Myocyte (in vitro differentiated cells): ENCODE data around the gene PRDM15. TPM values are rescaled to one million over a fixed set of nuclear protein-coding genes. Genes with fewer than 3 reads are reported as not detected.
A peak's percentile ranks its signal among the peaks of the same experiment; 100 is the strongest.

Source experiments
- DNase-seq: peaks from one replicate; pipeline ENCODE4 v3.0.0-alpha.2; 2012; ENCODE audit warnings: low read depth
- total RNA-seq: library from RNA; depleted of rRNA; stranded (reverse); fragments of >200 nt; gene quantifications from 2 replicates; pipeline ENCODE4 v1.2.3, GENCODE V29; 2014

Gene PRDM15
- total RNA-seq, 1 donor from 2014 or later = 10.2 TPM

DNA sequence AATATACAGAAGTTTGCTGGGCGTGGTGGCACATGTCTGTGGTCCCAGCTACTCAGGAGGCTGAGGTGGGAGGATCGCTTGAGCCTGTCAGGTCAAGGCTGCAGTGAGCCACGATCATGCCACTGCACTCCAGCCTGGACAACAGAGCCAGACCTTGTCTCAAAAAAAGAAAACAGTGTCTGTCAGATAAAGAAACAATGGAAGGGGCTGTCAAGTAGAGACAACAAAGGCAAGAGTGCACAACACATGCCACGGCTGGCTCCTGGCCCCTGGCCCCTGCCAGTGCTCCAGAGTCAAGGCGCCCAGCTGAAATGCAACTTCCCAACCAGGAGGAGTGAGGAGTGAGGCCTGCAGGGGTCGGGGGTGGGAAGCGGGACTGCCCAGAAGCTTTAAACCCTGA is 32.6 kb downstream of the PRDM15 start:
- DNase-seq = no peak

DNA sequence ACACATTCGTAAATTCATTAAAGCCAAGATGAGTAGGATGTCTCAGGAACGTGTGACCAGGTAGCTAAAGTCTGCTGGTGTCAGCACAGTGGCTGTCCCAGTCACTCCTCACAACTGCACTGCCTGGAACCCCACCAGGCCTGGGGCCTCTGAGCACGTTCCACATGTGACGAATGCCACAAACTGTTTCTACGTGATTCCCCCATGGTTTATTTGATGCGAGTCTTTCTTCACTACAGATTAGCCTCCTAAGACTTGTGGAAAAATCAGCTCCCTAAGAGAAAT is 33.2 kb downstream of the PRDM15 start:
- DNase-seq = no peak

DNA sequence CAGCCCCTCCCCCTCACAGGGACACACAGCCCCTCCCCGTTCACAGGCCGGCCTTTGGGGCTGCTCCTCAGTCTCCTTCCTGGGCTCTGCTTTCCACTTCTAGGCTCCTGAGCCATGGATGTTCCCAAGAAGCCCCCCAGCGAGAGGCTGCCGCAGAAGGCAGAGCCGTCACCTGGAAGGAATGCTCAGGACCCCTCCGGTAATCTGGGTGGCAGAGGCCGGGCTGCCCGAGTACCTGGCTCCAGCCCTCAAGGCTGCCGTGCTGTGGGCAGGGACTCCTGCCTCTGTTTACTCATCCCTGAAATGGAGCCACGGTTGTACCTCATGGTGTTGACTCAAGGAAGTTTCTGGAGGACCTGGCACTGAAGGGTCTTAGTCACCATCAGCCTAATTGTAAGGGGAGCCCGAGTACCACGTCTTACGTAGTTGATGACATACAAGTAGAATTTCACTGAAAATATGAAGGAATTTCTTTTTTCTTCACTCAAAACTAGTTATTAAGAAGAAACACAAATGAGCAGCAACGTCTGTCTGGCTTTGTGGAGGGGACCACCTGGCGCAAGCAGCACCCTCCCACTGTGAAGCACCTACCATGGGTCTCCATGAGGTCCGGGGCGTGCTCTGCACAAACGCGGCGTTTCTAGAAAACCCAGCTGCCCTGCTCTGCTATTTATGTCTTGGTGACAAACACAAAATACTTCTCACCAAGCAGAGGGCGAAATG is 33.7 kb downstream of the PRDM15 start:
- no peak for DNase-seq

DNA sequence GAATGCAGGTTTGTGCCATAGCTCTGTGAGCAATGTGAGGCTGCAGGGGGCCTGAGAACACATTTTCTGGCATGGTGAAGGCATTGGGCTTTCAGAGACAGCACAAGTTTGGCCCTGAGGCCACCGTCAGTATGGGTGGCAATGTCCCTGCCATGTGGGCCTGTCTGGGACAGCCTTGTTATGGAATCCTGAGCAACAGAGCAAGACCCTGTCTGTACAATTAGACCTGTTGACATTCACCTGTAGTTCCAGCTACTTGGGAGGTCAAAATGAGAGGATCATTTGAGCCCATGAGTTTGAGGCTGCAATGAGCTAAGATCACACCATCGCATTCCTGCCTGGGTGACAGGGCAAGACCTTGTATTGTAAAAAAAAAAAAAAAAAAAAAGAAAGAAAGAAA is 35.6 kb downstream of the PRDM15 start:
- no peak for DNase-seq

DNA sequence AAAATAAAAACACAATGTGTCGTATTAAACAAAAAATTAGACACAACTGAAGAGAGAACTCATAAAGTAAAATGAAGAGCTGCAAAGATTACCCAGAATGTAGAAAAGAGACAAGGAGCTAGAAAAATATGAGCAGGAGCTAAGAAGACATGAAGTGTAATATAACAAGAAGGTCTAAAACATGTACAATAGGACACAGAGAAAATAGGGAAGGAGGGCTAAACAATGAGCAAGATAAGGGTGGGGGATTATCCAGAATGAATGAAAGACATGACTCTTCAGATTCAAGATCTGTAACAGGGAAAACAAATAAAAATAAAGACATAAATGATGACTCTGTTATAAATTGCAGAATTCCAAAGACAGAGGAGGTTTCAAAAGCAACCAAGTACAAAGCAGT is 38.3 kb downstream of the PRDM15 start:
- no peak for DNase-seq

DNA sequence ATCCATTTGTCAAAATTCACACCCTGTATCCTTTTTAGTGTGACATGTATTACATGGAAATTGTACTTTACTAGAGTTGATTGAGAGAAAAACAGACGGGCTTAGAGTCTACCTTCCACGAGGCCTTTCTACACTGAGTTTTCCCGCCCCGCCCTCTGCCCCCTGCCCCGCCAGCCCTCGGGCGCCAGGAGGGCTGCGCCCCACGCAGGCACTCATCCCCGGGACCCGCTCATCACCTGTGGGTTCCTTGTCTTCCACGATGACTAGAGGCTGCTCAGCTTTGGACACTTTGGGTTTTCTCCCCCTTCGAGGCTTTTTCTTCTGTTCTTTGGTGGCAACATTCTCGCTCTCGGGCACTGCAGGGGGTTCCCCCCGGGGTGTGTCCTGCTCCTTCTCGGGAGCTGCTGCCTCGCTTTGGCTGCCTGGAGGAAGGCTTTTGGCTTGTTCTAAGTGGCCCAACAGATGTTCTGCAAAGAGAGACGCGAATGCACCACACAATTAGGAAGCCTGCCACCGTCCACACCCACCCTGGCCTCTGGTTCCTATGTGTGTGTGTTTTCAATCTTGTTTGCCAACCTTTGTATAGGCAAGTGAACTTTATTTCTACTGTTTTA is 39.6 kb downstream of the PRDM15 start:
- DNase-seq = no peak

DNA sequence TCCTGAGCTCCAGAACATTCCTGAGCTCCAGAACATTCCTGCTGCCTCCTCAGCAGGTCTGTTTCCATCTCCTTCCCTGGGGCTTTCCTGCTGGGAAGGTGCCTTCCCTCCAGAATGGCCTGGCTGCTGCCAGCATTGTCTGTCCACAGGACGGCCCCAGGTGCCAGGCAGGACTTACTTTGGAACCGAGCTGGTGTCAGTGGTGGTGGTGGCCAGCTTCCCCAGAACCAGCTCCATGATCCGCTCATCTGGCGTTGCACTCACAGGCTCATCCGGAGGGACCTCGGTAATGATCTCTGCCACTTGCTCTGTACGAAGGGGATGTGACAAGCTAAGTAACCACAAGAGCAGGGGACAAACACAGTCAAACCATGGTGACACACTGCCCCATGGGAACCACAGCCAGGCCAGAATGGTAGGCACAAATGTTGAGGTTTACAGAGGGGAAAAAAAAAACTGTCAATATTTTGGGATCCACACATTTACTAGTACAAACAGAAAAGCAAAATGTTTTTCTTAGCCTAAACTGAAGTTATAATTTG is 41.3 kb downstream of the PRDM15 start:
- DNase-seq = peak; percentile 62

DNA sequence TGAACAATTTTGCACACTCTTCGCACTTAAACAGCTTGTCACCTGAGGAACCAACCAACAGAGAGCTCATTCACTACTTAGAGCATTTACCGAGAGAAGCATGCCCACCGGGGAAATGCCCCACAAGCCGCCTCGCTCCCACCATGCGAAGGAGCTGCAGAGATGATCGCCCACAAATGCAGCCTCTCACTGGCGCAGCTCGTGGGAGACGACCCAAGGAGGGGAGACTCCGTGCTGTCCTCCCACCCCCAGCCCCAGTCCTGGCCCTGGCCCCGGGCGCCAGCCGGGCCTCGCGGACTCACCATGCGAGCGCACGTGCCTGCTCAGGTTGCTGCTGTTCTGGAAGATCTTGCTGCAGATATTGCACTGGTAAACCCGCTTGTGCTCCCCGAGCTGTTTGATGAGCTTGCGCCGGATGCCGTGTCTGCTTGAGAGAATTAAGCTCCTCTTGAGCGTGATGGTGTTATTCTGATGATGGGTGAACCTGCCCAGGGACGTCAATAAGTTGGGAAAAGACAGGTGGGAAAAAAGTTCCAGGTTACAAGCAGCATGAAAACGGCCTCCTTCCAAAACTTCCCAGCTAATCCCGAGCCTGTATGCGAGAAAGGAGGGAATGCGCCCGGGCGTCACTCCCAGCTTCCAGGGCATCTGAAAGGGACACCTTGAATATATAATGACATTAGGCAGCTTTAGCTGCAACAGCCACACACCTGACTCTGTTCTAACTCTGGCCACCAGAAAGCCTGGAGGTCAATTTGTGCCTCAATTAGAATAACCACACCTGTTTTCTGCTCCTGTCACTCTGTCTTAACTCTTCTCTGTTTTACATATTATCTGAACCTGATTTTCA is 42.8 kb downstream of the PRDM15 start:
- no peak for DNase-seq

DNA sequence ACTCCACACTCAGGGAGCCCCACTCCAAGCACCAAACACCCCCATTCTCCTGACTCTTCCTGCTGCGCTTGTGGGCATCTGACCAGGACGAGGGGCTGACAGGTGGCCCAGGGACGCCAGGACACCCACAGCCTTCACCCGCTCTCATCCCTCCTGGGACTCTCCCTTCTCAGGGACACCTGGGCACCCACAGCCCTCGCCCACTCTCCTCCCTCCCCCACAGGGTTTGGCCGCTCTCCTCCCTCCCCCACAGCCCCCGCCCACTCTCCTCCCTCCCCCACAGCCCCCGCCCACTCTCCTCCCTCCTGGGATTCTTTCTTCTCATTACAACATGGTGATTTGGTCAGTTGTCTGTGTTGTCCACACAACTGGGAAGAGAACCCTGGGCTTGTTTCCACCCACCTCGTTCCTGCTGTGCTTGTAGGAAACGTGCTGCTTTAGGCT is 43.4 kb downstream of the PRDM15 start:
- no peak for DNase-seq

DNA sequence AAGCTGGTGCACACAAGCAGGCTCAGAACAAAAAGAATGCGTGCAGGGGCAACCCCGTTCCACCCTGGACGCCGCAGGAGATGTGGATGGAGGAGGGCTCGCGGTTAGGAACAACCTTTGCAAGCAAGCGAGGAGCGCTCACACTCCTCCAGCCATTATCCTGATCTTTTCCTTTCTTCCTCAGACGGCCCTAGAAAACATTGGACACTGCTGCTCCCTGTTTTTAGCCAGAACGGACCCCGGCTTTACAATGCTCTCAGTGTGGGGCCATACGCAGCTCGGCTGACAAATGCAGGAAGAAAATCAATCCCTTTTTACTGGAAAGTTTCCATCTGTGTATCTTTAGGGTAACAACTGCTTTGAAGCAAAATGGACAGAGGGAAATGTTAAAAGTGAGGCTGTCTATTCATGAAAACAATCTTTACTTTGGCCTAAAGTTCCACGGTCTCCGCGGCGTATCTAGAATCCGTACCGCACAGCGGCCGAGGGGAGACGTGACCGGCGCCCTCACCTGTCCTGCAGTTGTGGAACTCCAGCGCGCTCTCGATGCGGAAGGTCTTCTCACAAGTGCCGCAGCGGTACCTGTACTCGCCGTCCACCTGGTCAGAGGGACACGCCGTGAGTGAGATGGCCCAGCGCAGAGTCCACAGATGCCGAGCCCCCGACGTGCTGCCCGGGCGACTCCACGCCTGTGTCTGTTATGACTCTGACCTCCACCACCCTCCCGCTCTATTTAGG is 44.0 kb downstream of the PRDM15 start:
- DNase-seq = no peak

DNA sequence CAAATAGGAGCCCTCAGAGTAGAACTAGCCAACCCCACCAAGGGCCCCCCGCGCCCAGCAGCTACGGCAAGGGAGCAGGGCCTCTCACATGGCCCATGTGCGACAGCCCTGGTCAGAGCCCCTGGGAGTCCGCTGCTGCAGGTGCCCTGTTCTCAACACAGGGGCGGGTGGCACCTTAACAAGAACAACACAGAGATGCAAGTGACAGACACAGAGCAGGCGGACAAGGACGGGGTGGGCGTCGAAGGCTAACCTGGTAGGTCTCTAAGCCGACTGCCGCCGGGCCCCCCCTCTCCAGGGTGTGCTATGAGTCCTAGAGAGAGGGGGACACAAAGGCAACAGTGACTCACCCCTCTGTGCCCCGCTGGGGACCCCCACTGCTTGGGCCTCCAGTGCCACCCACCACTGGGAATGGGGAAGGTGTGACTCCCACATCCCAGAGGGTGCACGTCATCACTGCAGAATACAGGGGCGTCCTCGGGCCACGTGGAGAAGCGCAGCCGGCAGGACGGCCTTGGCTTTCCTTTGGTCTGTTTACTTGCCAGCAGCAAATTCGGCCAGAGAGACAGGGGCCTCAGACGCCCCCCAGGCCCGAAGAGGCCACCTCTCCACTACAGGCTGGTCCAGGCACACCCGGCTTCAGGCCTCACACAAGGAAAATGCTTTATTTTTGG is 44.8 kb downstream of the PRDM15 start:
- DNase-seq = no peak

DNA sequence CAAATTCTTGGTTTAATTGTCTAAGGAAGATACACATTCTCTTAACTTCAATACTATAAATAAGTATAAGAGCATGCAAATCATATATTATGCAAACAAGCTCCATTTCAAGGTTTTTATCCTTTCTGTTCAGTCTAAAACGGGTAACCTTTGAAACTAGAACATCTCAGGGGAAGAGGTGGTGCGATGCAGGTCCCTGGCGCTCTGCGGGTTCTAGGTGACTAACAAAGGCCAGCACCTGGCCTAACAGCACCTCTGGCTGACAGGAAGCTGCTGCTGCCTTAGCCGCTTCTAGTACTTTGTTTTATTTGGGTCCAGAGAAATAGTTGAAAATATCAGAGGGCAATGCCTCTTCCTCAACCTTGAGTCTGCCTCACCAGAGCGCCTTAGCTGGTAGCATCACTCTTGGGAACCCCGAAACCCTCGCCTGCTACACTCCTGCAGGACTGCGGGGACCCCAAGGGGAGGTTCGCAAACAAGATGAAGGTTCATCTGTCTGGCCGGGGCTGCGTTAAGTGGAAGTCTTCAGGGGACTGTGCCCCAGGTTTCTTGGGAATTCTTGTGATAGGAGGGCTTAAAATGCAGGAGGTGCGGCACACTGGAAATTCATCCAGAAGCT is 45.5 kb downstream of the PRDM15 start:
- DNase-seq = no peak

DNA sequence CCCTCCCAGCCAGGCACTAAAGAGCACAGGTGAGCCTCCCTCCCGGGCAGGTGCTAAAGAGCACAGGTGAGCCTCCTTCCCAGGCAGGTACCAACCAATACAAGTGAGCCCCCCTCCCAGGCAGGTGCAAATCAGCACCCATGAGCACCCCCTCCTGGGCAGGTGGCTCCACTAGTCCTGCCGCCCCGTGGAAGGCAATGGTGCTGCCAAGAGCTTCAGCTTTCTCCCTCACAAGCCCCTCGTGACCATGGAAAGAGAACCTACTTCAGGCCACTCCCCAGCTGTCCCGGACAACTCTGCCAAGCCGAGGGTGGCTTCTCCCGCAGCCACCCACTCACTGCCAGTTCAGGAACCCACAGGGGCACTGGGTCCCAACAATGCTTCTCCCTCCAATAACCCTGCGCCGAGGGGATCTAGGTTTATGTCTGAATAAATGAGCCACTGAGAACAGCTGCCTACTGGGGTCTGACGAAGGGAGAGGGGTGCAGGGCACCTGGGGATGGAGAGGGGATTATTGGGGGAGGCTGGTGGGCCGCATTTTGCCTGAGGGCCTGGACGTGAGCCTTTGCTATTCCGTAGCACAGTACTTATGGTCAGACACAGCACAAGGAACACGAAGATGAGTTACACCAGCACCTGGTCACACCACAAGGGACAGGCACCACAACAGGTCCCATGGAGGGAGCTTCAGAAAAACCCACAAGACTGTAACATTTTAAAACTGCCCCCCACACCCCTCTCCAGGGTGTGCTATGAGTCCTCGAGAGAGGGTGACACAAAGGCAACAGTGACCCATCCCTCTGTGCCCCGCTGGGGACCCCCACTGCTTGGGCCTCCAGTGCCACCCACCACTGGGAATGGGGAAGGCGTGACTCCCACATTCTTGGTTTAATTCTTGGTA is 46.3 kb downstream of the PRDM15 start:
- DNase-seq = no peak

DNA sequence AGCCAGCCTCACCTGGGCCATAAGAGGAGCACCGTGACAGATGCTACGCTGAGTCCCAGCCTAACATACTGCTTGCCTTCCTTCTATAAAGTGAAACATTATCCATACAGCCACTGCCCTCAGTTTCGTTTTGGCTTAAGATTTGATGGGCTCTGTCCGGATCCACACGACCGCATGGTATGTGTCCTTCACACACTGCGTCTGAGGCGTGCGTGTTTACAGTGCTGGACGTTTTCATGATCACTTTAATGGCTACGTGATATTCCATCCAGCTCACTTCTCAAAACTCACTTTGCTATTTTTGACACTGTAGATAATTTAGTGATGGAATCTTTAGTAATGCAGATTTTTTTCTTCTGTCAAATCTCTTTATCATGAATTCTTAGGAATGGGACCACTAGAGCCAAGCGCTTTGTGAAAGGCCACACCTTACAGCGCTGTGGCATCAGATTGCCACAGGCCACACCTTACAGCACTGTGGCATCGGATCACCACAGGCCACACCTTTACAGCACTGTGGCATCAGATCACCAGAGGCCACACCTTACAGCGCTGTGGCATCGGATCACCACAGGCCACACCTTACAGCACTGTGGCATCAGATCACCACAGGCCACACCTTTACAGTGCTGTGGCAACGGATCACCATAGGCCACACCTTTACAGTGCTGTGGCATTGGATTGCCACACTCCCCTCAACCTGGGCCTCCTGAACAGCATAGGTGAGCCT is 47.1 kb downstream of the PRDM15 start:
- DNase-seq = no peak

DNA sequence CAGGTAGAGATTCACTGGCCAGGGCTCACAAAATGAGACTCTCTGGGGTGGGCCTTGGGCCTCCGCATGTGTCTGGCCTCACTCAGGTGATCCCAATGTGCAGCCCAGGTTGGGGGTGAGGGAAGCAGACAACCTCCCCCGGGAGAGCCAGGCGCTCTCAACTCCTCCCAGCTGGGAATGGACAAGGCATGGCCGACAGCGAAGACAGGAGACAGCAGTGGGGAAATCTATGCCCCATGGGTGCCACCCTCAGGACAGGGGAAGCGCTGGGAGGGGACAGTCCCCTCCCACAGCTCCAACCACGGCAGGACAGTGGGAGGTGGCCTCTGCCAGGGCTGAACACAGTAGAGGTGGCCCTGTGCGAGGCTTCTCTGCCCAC is 47.7 kb downstream of the PRDM15 start:
- no peak for DNase-seq

DNA sequence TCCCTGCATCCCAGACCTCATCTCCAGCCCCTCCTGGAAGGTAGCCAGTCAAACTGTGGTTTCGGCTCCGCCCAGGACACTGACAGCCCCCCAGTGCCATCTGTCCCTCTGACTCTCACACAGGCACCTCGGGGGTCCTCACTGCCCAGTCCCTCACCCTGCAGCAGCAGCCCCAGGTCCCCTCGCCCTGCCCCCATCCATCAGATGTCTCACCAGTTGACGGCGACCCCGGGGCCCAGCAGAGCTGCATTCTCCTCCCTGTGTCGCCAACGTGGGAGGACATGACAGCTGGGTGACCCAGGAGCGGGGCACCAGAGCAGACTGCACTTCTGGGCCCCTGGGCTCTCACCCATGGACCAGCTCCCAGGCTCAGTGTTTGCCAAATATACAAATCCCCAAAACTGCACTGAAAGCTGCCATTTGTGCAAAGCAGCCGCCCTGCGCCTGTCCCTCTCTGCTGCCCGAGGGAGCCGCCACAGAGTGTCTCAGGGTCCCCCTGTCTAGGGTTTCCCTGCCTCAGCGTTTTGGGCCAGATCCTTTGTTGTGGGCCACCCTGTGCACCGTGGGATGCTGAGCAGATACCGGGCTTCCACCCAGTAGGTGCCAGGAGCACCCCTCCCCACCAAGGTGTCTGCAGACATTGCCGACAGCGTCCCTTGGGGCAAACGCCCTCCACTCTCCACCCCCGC is 48.2 kb downstream of the PRDM15 start:
- DNase-seq = no peak

DNA sequence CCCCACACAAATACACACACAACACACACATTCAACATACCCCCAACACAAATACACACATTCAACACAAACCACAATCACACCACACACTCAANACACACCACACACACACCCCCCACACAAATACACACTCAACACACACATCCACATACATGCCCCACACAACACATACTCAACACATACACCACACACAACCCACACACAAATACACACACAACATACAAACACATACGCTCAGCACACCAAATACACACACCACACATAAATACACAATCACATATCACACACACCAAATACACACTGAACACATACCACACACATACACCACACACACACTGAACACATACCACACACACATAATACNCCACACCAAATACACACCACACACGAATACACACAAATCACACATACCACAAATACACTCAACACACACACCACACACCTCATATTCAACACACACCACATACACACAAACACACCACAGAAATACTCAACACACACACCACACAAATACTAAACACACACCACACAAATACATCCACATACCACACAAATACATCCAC is 48.9 kb downstream of the PRDM15 start:
- no peak for DNase-seq

DNA sequence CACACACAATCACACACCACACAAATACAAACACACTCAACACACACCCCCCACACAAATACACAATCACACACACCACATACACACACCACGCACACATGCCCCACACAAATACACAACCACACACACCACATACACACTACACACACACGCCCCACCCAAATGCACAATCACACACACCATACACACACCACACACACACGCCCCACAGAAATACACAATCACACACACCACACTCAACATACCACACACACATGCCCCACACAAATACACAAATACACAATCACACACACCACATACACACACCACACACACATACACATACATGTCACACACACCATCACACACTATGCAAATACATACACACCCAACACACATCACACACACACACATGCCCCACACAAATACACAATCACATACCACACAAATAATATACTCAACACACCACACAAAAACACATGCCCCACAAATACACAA is 50.2 kb downstream of the PRDM15 start:
- DNase-seq = no peak
